Activated CD8-positive, alpha-beta memory T cell treated with anti-CD3 and anti-CD28 coated beads, Interleukin-2, amount 10 ng/mL, durations not matched to agents 7 days and 5 days (primary cell): ENCODE results near the gene CCS. TPM values are rescaled to one million over a fixed set of nuclear protein-coding genes. Genes with fewer than 3 reads are reported as not detected.
"Not testable (repeated sequence)": the region's sequence is repeated elsewhere in the genome, so short reads cannot be mapped to it uniquely, and the experiment has no call there.

Experiments
- ATAC-seq: fragments of 150-1000 bp; cut with Tn5 transposase; one replicate; pipeline ENCODE4 v1.10.0; 2021; ENCODE audit warnings: moderate library complexity
- CTCF ChIA-PET: fragments of 350-600 bp; sonication (Branson Sonifier 250); formaldehyde crosslinking; loops from one replicate; lab custom pipeline; 2021; ENCODE audit warnings: antibody characterized with exemption; lab: Charles Lee
- DNase-seq: peaks from one replicate; pipeline ENCODE4 v3.0.0-alpha.2; 2020
- H3K27ac Mint-ChIP-seq: one replicate; pipeline ENCODE4 v1.8.0; 2021; ENCODE audit warnings: mild to moderate bottlenecking, mixed read lengths
- H3K27me3 Mint-ChIP-seq: one replicate; pipeline ENCODE4 v1.8.0; 2021; ENCODE audit warnings: mixed read lengths
- H3K36me3 Mint-ChIP-seq: one replicate; pipeline ENCODE4 v1.8.0; 2021; ENCODE audit warnings: mild to moderate bottlenecking, mixed read lengths
- H3K4me1 Mint-ChIP-seq: one replicate; pipeline ENCODE4 v1.8.0; 2021; ENCODE audit warnings: mixed read lengths
- H3K4me3 Mint-ChIP-seq: one replicate; pipeline ENCODE4 v1.8.0; 2021; ENCODE audit warnings: mild to moderate bottlenecking, moderate library complexity, mixed read lengths
- H3K9me3 Mint-ChIP-seq: one replicate; pipeline ENCODE4 v1.8.0; 2022; ENCODE audit warnings: low read depth, mixed read lengths
- total RNA-seq, 2 experiments: library from RNA; stranded (reverse); gene quantifications; one replicate each; pipeline ENCODE4 v1.2.3, GENCODE V29; 2021

CCS gene
- total RNA-seq, 2 experiments from 2014 or later: 30.1 to 38.0 TPM

DNA sequence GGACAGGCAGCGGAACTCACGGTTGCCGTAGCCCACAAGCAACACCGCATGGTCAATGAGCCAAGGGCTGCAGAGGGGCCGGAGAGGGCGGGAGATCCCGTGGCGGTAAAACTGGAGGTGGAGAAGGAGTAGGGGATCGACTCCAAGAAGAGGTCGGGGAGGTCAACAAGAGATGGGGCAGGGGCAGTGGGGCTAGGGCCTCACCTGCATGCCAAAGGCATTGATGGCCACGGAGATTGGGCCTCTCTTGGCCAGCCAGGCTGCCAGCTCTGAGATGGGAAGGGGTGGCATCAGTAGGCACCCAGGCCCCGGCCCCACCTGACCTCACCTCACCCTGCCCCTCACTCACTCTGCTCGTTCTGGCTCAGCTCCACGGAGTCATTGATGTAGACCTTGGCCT is 28.4 kb upstream of the CCS start:
- Mint-ChIP-seq H3K9me3 (no peaks in the 10 kb centered on the region), H3K27me3 (peaks cover 16% of the 10 kb centered on the region), H3K4me1 (peaks cover 5% of the 10 kb centered on the region), H3K36me3 (no peaks in the 10 kb centered on the region), H3K4me3 (no peak overlapping the region), H3K27ac (no peak overlapping the region)
- DNase-seq (no peak), ATAC-seq (no peak)
- CTCF ChIA-PET: interaction anchor here (0.9 kb wide), 1 partner anchor 139 kb away, joined by 3 read pairs; no protein-coding TSS in a partner anchor

DNA sequence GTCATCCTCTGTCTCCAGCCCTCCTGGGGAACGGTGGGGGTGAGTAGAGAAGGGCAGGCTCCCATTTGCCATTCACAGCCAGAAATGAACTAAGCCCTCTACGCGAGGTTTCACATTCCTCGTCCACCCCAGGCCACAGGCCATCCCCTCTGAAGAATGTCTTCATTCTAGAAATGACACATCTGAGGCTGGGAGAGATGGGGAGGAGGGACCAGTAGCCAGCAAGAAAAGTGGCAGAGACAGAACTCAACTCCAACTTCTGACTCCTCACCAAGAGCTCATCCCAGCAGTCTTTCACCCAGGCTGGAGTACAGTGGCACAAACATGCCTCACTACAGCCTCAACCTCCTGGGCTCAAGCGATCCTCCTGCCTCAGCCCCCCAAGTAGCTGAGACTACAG is 28.0 kb upstream of the CCS start:
- no peak for ATAC-seq
- H3K27me3 Mint-ChIP-seq: peaks cover 17% of the 10 kb centered on the region
- CTCF ChIA-PET: no interaction called here
- DNase-seq: no peak
- peaks cover 5% of the 10 kb centered on the region for H3K4me1 Mint-ChIP-seq
- H3K27ac Mint-ChIP-seq: no peak overlapping the region
- H3K9me3 Mint-ChIP-seq: no peaks in the 10 kb centered on the region
- H3K4me3 Mint-ChIP-seq: no peak overlapping the region
- no peaks in the 10 kb centered on the region for H3K36me3 Mint-ChIP-seq

DNA sequence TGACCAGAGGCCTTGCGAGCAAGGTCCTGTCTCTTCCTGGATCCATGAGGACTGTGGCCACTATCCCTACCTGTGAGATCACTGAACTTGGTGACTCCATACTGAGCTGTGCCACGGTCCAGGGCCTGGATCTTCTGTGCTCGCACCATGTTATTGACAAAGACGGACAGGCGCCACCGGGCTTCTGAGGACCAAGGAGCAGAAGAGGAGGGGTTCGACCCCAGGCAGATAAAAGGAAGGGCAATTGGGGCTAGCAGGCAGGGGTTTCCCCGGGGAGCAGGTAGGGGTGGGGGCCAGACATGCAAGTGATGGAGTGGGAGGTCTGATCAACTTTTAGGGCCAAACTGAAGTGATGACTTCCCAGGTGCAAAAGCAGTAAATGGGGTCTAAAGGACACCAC is 26.8 kb upstream of the CCS start:
- ATAC-seq (no peak), DNase-seq (no peak)
- H3K27ac Mint-ChIP-seq: no peak overlapping the region
- CTCF ChIA-PET: interaction anchor here (3.9 kb wide), 1 partner anchor 14 kb away, joined by 16 read pairs; no protein-coding TSS in a partner anchor
- H3K27me3 Mint-ChIP-seq: peaks cover 25% of the 10 kb centered on the region
- peaks cover 5% of the 10 kb centered on the region for H3K4me1 Mint-ChIP-seq
- H3K9me3 Mint-ChIP-seq: no peaks in the 10 kb centered on the region
- H3K4me3 Mint-ChIP-seq: no peak overlapping the region
- H3K36me3 Mint-ChIP-seq: no peaks in the 10 kb centered on the region

DNA sequence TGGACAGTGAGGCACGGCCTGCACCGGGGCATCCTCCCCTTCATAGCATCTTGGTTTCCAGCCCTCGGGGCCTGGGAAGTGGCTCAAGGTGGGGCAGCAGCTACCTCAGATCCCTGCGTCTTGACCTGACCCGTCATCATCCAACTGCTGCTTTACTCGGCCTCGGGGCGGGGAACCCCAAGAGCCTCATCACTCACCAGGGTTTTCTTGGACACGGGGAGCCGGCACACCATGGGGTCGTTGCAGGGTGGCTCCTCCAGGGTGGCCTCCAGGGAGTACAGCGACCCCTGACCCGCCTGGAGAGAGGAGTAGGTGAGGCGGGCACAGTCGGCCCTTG is 25.2 kb upstream of the CCS start:
- no peak overlapping the region for H3K27ac Mint-ChIP-seq
- H3K4me1 Mint-ChIP-seq: peaks cover 5% of the 10 kb centered on the region
- CTCF ChIA-PET: interaction anchor here (1.1 to 3.9 kb wide), 4 partner anchors 9 to 110 kb away, joined by 4 to 22 read pairs (median 10); partner anchors contain the start of gene RBM4B
- H3K27me3 Mint-ChIP-seq: peaks cover 25% of the 10 kb centered on the region
- peak overlapping the region; percentile 44 for H3K4me3 Mint-ChIP-seq
- no peak for ATAC-seq
- no peaks in the 10 kb centered on the region for H3K36me3 Mint-ChIP-seq
- no peaks in the 10 kb centered on the region for H3K9me3 Mint-ChIP-seq
- DNase-seq: no peak

DNA sequence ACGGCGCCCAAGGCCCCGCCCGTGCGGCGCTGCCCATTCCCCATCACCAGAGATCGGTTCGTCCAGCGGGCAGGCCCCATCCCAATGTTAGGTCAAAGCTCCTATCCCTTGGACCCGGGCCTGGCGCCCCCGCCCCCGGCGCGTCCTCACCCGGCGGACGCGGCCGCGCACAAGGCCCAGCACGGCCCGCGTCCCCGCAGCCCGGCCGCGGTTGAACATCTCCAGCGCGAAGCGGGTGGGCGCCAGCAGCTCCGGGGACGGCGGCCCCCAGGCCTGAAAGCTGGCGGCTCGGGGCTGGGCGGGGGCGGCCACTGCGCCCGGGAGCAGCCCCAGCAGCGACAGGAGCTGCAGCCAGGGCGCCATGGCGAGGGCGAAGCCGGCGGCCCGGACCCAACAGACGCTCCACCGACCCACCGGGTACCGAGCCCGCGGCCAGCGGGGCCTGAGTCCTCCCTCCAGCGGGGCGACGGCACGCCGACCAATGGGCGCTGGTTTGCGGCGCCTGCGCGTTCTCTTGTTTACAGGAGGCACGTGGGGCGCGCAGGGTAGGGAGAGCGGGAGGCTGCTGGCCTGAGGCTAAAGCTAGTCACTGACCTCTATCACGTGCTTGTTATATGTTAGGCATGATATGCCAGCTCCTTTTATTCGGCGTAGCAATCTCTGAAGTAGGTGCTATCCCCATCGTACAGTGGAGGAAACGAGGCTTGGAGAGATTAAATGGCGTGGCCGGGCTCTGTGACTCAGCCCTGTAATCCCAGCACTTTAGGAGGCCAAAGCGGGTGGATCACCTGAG is 24.7 kb upstream of the CCS start, which contains the start of gene CTSF:
Gene CTSF, minus strand, starts transcription at position 483 of the 793 bp plus-strand sequence. Its CDS starts 120 bp downstream, at position 363.
- CTCF ChIA-PET: interaction anchor here (1.1 to 3.9 kb wide), 4 partner anchors 9 to 110 kb away, joined by 4 to 22 read pairs (median 10); partner anchors contain the start of gene RBM4B
- Mint-ChIP-seq H3K27me3 (peaks cover 25% of the 10 kb centered on the region), H3K4me3 (peak within 1 kb of the TSS; percentile 54), H3K9me3 (no peaks in the 10 kb centered on the region), H3K27ac (no peak within 1 kb of the TSS), H3K4me1 (peaks cover 5% of the 10 kb centered on the region), H3K36me3 (no peaks in the 10 kb centered on the region)
- DNase-seq (peak; percentile 71), ATAC-seq (peak; percentile 95)

DNA sequence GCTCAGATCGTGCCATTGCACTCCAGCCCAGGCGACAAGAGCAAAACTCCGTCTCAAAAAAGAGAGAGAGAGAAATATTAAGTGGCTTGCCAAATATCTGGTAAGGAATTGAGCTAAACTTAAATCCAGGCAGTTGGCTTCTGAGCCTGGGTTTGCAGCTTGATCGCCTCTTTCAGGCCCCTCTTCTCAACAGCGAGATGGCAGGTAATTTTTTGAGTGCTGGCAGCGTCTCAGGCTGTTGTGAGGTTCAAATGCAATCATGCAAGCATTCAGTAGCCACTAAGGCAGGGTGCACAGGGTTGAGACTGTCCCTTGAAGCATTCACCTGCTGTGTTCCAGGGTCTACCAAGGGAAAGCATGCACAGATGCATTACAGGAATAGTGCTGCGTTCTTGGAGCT is 23.9 kb upstream of the CCS start:
- Mint-ChIP-seq H3K36me3 (no peaks in the 10 kb centered on the region), H3K9me3 (no peaks in the 10 kb centered on the region), H3K27me3 (peaks cover 30% of the 10 kb centered on the region), H3K27ac (no peak overlapping the region), H3K4me3 (no peak overlapping the region), H3K4me1 (peaks cover 5% of the 10 kb centered on the region)
- ATAC-seq: no peak
- CTCF ChIA-PET: interaction anchor here (0.9 to 3.9 kb wide), 3 partner anchors 9 to 109 kb away, joined by 4 to 22 read pairs (median 16); partner anchors contain the start of gene RBM4B
- no peak for DNase-seq

DNA sequence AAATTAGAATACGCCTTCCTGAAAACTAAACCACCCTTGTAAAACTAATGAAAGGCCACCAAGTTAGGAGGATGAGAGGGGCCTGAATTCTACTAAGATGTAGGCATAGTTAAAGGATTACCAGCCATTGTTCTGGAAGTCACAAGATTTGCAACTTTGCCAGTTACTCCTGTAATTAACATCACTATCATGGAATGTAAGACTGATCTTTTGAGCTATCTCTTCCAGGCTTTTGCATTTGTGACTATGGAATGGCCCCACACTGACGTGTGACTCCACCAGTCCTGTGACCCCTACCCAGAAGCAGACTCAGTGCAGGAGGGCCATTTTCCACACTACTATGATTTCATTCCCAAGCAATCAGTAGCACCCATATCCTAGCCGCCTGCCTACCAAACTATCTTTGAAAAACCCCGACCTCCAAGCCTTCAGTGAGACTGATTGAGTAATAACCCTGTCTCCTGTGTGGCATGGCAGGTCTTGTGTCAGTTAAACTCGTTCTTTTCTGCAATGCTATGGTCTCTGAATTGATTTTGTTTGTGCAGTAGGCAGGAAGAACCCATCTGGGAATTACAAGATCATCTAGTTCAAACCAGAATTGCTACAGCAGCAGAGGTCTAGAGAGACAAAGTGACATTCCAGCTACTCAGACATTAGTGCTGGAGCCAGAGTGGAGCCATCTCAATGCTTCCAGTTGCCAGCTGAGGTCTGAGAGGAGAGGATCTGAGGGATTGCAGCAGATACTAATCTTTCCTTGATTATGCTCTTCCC is 22.7 kb upstream of the CCS start:
- Mint-ChIP-seq H3K4me3 (no peak overlapping the region), H3K27ac (no peak overlapping the region), H3K36me3 (no peaks in the 10 kb centered on the region), H3K27me3 (peaks cover 38% of the 10 kb centered on the region), H3K4me1 (peaks cover 5% of the 10 kb centered on the region), H3K9me3 (no peaks in the 10 kb centered on the region)
- DNase-seq: no peak
- CTCF ChIA-PET: interaction anchor here (0.7 to 3.9 kb wide), 3 partner anchors 10 to 108 kb away, joined by 3 to 22 read pairs (median 16); partner anchors contain the start of gene RBM4B
- ATAC-seq: no peak

DNA sequence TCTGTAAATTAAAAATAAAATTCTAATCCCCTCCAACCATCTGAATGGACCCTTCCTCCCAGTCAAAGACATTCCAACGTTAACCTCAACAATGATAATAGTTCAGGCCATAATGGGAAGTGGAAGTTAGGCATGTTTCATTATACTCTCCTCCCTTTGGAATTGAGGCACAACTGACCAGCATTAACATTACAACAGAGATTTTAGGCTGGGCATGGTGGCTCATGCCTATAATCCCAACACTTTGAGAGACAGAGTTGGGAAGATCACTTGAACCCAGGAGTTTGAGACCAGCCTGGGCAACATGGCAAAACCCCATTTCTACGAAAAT is 22.2 kb upstream of the CCS start:
- no peak for DNase-seq
- no peak overlapping the region for H3K4me3 Mint-ChIP-seq
- no peak overlapping the region for H3K27ac Mint-ChIP-seq
- peaks cover 43% of the 10 kb centered on the region for H3K27me3 Mint-ChIP-seq
- peaks cover 5% of the 10 kb centered on the region for H3K4me1 Mint-ChIP-seq
- CTCF ChIA-PET: no interaction called here
- H3K9me3 Mint-ChIP-seq: no peaks in the 10 kb centered on the region
- no peaks in the 10 kb centered on the region for H3K36me3 Mint-ChIP-seq
- ATAC-seq: no peak

DNA sequence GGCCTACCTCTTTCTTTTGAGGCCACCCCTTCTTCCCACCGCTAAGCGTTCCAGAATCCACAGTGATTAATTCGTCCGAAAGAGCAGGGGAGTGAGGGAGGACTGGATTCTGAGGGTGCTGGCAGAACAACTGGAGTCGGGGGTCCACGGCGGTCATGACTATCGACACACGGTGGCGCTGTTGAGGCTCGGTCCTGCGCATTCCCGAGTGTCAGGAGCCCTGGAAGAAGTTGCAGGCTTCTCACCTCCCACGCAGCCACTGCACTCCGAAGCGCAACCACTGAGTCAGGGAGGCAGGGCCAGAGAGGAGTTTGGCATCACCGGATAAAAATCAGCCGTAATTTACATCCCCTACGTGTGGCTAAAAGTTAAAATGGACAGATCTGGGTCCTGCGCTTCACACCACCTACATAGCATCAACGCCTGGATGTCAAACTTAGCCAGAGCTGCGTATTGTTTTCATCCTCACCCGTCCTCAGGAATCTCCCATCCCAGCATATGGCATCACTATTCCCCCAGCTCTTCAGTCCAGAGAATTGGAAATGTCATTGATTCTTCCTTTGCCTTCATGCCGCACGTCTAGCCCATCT is 13.9 kb upstream of the CCS start:
- H3K9me3 Mint-ChIP-seq: peaks cover 6% of the 10 kb centered on the region
- no peak overlapping the region for H3K27ac Mint-ChIP-seq
- H3K36me3 Mint-ChIP-seq: peaks cover 4% of the 10 kb centered on the region
- peak; percentile 80 for ATAC-seq
- peaks cover 6% of the 10 kb centered on the region for H3K4me1 Mint-ChIP-seq
- no peak overlapping the region for H3K4me3 Mint-ChIP-seq
- H3K27me3 Mint-ChIP-seq: peaks cover 14% of the 10 kb centered on the region
- CTCF ChIA-PET: interaction anchor here (0.5 to 6.2 kb wide), 13 partner anchors 11 to 255 kb away, joined by 3 to 107 read pairs (median 6); partner anchors contain the start of genes ACTN3, CCDC87, CCS and CTSF
- peak; percentile 78 for DNase-seq

DNA sequence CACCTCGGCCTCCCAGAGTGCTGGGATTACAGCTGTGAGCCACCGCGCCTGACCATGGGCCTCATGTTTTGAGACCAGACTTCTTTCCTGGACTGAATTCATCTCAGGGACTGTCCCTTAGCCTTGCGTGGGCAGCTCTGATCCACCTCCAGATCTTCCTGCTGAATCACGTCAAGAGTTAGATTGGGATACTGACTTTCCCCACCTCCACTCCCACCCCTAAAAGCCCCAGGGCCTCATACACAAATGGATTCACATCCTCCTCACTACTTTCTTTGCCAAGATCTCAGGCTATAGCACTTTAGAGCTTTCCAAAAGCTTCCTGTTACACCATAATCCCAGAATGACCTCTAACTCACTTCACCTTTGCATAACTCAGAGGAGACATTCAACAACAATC is 12.2 kb upstream of the CCS start:
- CTCF ChIA-PET: interaction anchor here (0.9 to 6.2 kb wide), 7 partner anchors 10 to 115 kb away, joined by 3 to 107 read pairs (median 7); partner anchors contain the start of genes CCDC87, CCS, CTSF and RBM4B
- Mint-ChIP-seq H3K27ac (no peak overlapping the region), H3K27me3 (peaks cover 2% of the 10 kb centered on the region), H3K9me3 (peaks cover 6% of the 10 kb centered on the region), H3K36me3 (peaks cover 4% of the 10 kb centered on the region), H3K4me1 (peaks cover 6% of the 10 kb centered on the region), H3K4me3 (no peak overlapping the region)
- DNase-seq (no peak), ATAC-seq (no peak)

DNA sequence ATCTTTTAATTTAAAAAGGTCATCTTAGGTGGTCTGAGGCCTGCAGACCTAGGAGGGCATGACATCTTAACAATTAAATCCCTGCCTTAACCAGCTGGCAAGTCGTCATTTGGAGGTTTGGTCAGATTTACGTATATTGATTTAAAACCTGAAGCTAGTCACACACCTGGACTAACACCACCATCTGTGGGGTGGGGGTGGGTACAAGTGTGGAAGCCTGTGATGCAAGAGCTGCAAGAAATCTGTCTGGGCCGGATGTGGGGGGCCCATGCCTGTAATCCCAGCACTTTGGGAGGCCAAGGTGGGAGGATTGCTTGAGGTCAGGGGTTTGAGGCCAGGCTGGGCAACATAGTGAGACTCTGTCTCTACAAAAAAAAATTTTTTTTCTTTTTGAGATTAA is 11.7 kb upstream of the CCS start:
- DNase-seq (no peak), ATAC-seq (no peak)
- Mint-ChIP-seq H3K4me3 (no peak overlapping the region), H3K27ac (no peak overlapping the region), H3K9me3 (peaks cover 6% of the 10 kb centered on the region), H3K36me3 (peaks cover 4% of the 10 kb centered on the region), H3K27me3 (peaks cover 2% of the 10 kb centered on the region), H3K4me1 (peaks cover 6% of the 10 kb centered on the region)
- CTCF ChIA-PET: interaction anchor here (0.9 to 6.2 kb wide), 7 partner anchors 10 to 115 kb away, joined by 3 to 107 read pairs (median 4); partner anchors contain the start of genes CCDC87, CCS, CTSF and RBM4B

DNA sequence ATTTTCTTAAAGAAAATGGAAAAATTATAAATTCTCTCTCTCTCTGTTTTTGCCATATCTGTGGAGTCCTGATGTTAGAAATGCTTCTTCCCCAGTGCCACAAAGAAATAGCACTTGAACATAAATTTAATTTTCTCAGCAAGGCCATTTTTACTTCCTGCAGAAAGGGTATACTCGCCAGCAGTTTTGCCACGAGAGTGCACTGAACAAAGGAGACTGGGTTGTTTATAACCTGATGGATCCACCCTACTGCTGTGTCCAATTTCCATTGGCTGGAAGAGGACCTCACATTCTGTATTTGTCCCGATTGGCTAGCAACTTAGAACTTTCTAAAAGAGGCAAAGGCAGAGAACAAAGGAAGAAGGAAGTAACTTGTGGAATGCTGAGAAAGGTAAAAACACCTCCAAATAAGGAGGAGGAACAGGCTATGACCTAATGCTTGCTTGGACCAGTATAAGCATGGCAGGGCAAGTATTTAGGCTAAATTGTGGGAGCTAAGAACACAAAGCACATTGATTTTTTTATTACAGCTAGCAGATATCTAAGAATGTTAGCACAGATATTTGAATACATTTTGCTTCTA is 10.3 kb upstream of the CCS start:
- CTCF ChIA-PET: interaction anchor here (1.5 to 6.2 kb wide), 2 partner anchors 95 to 96 kb away, joined by 8 to 107 read pairs; partner anchors contain the start of gene RBM4B

More for the DNA sequence above, 10.3 kb upstream of the CCS start:
- DNase-seq, H3K27ac Mint-ChIP-seq, H3K27me3 Mint-ChIP-seq, H3K4me3 Mint-ChIP-seq, ATAC-seq, H3K4me1 Mint-ChIP-seq, H3K9me3 Mint-ChIP-seq, H3K36me3 Mint-ChIP-seq: not testable (repeated sequence)
